Esophagus (tissue), 2 donors: ENCODE measurements around the gene GRAMD4. TPM values are rescaled to one million over a fixed set of nuclear protein-coding genes. Genes with fewer than 3 reads are reported as not detected.

ENCODE experiments used
- H3K27ac ChIP-seq, 2 donors: one replicate each; pipeline ENCODE4 v1.5.1; 2013; ENCODE audit warnings: low read depth in 2 of 2, mild to moderate bottlenecking in 2 of 2, inconsistent platforms in 1 of 2, low read length in 1 of 2, moderate library complexity in 1 of 2
- H3K27me3 ChIP-seq, 2 donors: one replicate each; pipeline ENCODE4 v1.6.1; 2013; ENCODE audit warnings: low read length in 2 of 2, control low read depth in 1 of 2, mild to moderate bottlenecking in 1 of 2; ENCODE audit not compliant: insufficient read depth in 2 of 2, control insufficient read depth in 1 of 2
- H3K36me3 ChIP-seq, 2 donors: one replicate each; pipeline ENCODE4 v1.6.1; 2013; ENCODE audit warnings: low read length in 1 of 2; ENCODE audit not compliant: control insufficient read depth in 2 of 2, insufficient read depth in 2 of 2
- H3K4me1 ChIP-seq, 2 donors: one replicate each; pipeline ENCODE4 v1.6.1; 2013; ENCODE audit warnings: low read length in 1 of 2; ENCODE audit not compliant: control insufficient read depth in 2 of 2, insufficient read depth in 2 of 2
- H3K4me3 ChIP-seq, 2 donors: one replicate each; pipeline ENCODE4 v1.5.1; 2013; ENCODE audit warnings: low read length in 2 of 2, mild to moderate bottlenecking in 2 of 2, low read depth in 1 of 2, moderate library complexity in 1 of 2
- H3K9me3 ChIP-seq, 2 donors: one replicate each; pipeline ENCODE4 v1.6.1; 2013; ENCODE audit warnings: mild to moderate bottlenecking in 2 of 2, low read depth in 1 of 2, low read length in 1 of 2, moderate library complexity in 1 of 2; ENCODE audit not compliant: control insufficient read depth in 2 of 2, insufficient read depth in 1 of 2
- WGBS, 2 donors: extraction: QIAGEN DNeasy Blood & Tissue Kit; methylation state at CpG; one replicate each; pipeline ENCODE4 v1.1.7; 2013; 5-methylcytosine and 5-hydroxymethylcytosine counted together
- polyA plus RNA-seq, 2 donors: library from polyadenylated mRNA; stranded (reverse); fragments of 200-250 nt; gene quantifications; one replicate each; pipeline ENCODE4 v1.2.3, GENCODE V29; 2013
- donor health status: healthy with polysubstance abuse.
- donor health status: Bipolar disorder and iron deficiency.

Gene GRAMD4
- polyA plus RNA-seq, 2 donors, result 15.6 to 18.0 TPM

GRCh38 chr22:46589141-46589748, 30.9 kb upstream of the GRAMD4 start:
- H3K27ac ChIP-seq, result no peak overlapping the region
- H3K4me3 ChIP-seq, result no peak overlapping the region
- peaks cover 11 to 32% of the 10 kb centered on the region in 2 donors for H3K4me1 ChIP-seq
- no peaks in the 10 kb centered on the region for H3K27me3 ChIP-seq
- H3K36me3 ChIP-seq, result peaks cover 0 to 3% of the 10 kb centered on the region in 2 donors
- H3K9me3 ChIP-seq, result no peaks in the 10 kb centered on the region
- WGBS, 2 donors, result 86 to 90% methylated on average over 9 of the region's 9 CpGs

GRCh38 chr22:46589871-46590271, 30.3 kb upstream of the GRAMD4 start:
- no peak overlapping the region for H3K27ac ChIP-seq
- peaks cover 11 to 26% of the 10 kb centered on the region in 2 donors for H3K4me1 ChIP-seq
- WGBS, 2 donors, result 85 to 88% methylated on average over 11 of the region's 11 CpGs
- H3K36me3 ChIP-seq, result peaks cover 0 to 3% of the 10 kb centered on the region in 2 donors
- no peaks in the 10 kb centered on the region for H3K9me3 ChIP-seq
- H3K27me3 ChIP-seq, result no peaks in the 10 kb centered on the region
- no peak overlapping the region for H3K4me3 ChIP-seq

GRCh38 chr22:46590334-46590733, 29.9 kb upstream of the GRAMD4 start:
- Histone ChIP-seq H3K27me3 (no peaks in the 10 kb centered on the region), H3K4me1 (peaks cover 11 to 25% of the 10 kb centered on the region in 2 donors), H3K4me3 (no peak overlapping the region), H3K9me3 (no peaks in the 10 kb centered on the region), H3K27ac (no peak overlapping the region), H3K36me3 (peaks cover 0 to 3% of the 10 kb centered on the region in 2 donors)
- WGBS, 2 donors, result 73 to 79% methylated on average over 11 of the region's 11 CpGs

GRCh38 chr22:46591930-46592329, 28.3 kb upstream of the GRAMD4 start:
- WGBS, 2 donors, result 82 to 85% methylated on average over 8 of the region's 8 CpGs
- Histone ChIP-seq H3K4me3 (no peak overlapping the region), H3K36me3 (peaks cover 0 to 3% of the 10 kb centered on the region in 2 donors), H3K4me1 (peaks cover 10 to 30% of the 10 kb centered on the region in 2 donors), H3K27ac (peak overlapping the region in 1 of 2 donors; percentile 50), H3K9me3 (no peaks in the 10 kb centered on the region), H3K27me3 (no peaks in the 10 kb centered on the region)

- Histone ChIP-seq H3K36me3 (no peaks in the 10 kb centered on the region), H3K9me3 (no peaks in the 10 kb centered on the region), H3K27ac (no peak overlapping the region), H3K27me3 (no peaks in the 10 kb centered on the region), H3K4me3 (no peak overlapping the region), H3K4me1 (peaks cover 8 to 27% of the 10 kb centered on the region in 2 donors)
- WGBS, 2 donors, result 45 to 47% methylated on average over 13 of the region's 13 CpGs
These were observed 27.8 kb upstream of the GRAMD4 start for GRCh38 chr22:46592390-46592872.

GRCh38 chr22:46593211-46593681, 26.9 kb upstream of the GRAMD4 start:
- Histone ChIP-seq H3K36me3 (no peaks in the 10 kb centered on the region), H3K4me3 (no peak overlapping the region), H3K4me1 (peaks cover 0 to 23% of the 10 kb centered on the region in 2 donors), H3K27me3 (no peaks in the 10 kb centered on the region), H3K27ac (peak overlapping the region in 1 of 2 donors; percentile 1), H3K9me3 (no peaks in the 10 kb centered on the region)
- 74 to 88% methylated on average over 19 of the region's 19 CpGs for whole genome bisulfite sequencing, 2 donors

GRCh38 chr22:46593996-46594946, 25.9 kb upstream of the GRAMD4 start:
- peaks cover 4 to 26% of the 10 kb centered on the region in 2 donors for H3K4me1 ChIP-seq
- no peaks in the 10 kb centered on the region for H3K36me3 ChIP-seq
- H3K27me3 ChIP-seq, result no peaks in the 10 kb centered on the region
- H3K27ac ChIP-seq, result peak overlapping the region in 1 of 2 donors; percentile 6
- no peaks in the 10 kb centered on the region for H3K9me3 ChIP-seq
- 82 to 83% methylated on average over 15 of the region's 15 CpGs for WGBS, 2 donors
- H3K4me3 ChIP-seq, result no peak overlapping the region

- H3K4me3 ChIP-seq, result no peak overlapping the region
- H3K4me1 ChIP-seq, result peaks cover 4 to 29% of the 10 kb centered on the region in 2 donors
- no peaks in the 10 kb centered on the region for H3K9me3 ChIP-seq
- WGBS, 2 donors, result 91 to 96% methylated on average over 17 of the region's 17 CpGs
- H3K36me3 ChIP-seq, result no peaks in the 10 kb centered on the region
- H3K27ac ChIP-seq, result no peak overlapping the region
- H3K27me3 ChIP-seq, result no peaks in the 10 kb centered on the region
These were observed 25.3 kb upstream of the GRAMD4 start for GRCh38 chr22:46594947-46595298.

GRCh38 chr22:46595545-46595944, 24.6 kb upstream of the GRAMD4 start:
- Histone ChIP-seq H3K36me3 (no peaks in the 10 kb centered on the region), H3K27ac (peak overlapping the region in 1 of 2 donors; percentile 9), H3K27me3 (no peaks in the 10 kb centered on the region), H3K4me1 (peaks cover 4 to 27% of the 10 kb centered on the region in 2 donors), H3K4me3 (no peak overlapping the region), H3K9me3 (no peaks in the 10 kb centered on the region)
- 85 to 86% methylated on average over 7 to 8 of the region's 8 CpGs for WGBS, 2 donors
